ACC112 (cell line): ENCODE results near the gene APBA2.
A peak's percentile ranks its signal among the peaks of the same experiment; 100 is the strongest.

Source experiments
- H2AFZ ChIP-seq: fragments of 200-600 bp; sonication (generic); one replicate; pipeline ENCODE4 v1.6.0; 2017; ENCODE audit warnings: antibody characterized with exemption, low read length; ENCODE audit not compliant: unreplicated experiment
- H3K27ac ChIP-seq: fragments of 200-600 bp; sonication (generic); 2 replicates; pipeline ENCODE4 v1.5.1; 2014; ENCODE audit warnings: low read depth, mild to moderate bottlenecking, antibody characterized with exemption, low read length, moderate library complexity
- H3K27me3 ChIP-seq: fragments of 200-600 bp; sonication (generic); 2 replicates; pipeline ENCODE4 v1.6.1; 2014; ENCODE audit warnings: mild to moderate bottlenecking, antibody characterized with exemption, low read length, moderate library complexity, mixed read lengths; ENCODE audit not compliant: insufficient read depth
- H3K36me3 ChIP-seq: fragments of 200-600 bp; sonication (generic); 2 replicates; pipeline ENCODE4 v1.6.1; 2016; ENCODE audit warnings: mild to moderate bottlenecking, antibody characterized with exemption, low read length, moderate library complexity, mixed read lengths; ENCODE audit not compliant: insufficient read depth
- H3K4me1 ChIP-seq: fragments of 200-600 bp; sonication (generic); one replicate; pipeline ENCODE4 v1.6.1; 2016; ENCODE audit warnings: low read length, mixed read lengths; ENCODE audit not compliant: insufficient read depth, unreplicated experiment, control insufficient read depth
- H3K4me3 ChIP-seq: fragments of 200-600 bp; sonication (generic); 2 replicates; pipeline ENCODE4 v1.5.1; 2014; ENCODE audit warnings: mild to moderate bottlenecking, low read depth, low read length
- H3K79me2 ChIP-seq: fragments of 200-600 bp; sonication (generic); one replicate; pipeline ENCODE4 v1.6.0; 2016; ENCODE audit warnings: low read length; ENCODE audit not compliant: control insufficient read depth, unreplicated experiment, insufficient read depth

Gene APBA2

GRCh38 chr15:28961391-28961790 lies 75.6 kb downstream of the APBA2 start:
- H3K4me1 ChIP-seq, result peaks cover 3% of the 10 kb centered on the region
- no peak overlapping the region for H2AFZ ChIP-seq
- H3K4me3 ChIP-seq, result no peak overlapping the region
- no peaks in the 10 kb centered on the region for H3K79me2 ChIP-seq
- H3K36me3 ChIP-seq, result no peaks in the 10 kb centered on the region
- H3K27me3 ChIP-seq, result no peaks in the 10 kb centered on the region
- H3K27ac ChIP-seq, result no peak overlapping the region

DNA sequence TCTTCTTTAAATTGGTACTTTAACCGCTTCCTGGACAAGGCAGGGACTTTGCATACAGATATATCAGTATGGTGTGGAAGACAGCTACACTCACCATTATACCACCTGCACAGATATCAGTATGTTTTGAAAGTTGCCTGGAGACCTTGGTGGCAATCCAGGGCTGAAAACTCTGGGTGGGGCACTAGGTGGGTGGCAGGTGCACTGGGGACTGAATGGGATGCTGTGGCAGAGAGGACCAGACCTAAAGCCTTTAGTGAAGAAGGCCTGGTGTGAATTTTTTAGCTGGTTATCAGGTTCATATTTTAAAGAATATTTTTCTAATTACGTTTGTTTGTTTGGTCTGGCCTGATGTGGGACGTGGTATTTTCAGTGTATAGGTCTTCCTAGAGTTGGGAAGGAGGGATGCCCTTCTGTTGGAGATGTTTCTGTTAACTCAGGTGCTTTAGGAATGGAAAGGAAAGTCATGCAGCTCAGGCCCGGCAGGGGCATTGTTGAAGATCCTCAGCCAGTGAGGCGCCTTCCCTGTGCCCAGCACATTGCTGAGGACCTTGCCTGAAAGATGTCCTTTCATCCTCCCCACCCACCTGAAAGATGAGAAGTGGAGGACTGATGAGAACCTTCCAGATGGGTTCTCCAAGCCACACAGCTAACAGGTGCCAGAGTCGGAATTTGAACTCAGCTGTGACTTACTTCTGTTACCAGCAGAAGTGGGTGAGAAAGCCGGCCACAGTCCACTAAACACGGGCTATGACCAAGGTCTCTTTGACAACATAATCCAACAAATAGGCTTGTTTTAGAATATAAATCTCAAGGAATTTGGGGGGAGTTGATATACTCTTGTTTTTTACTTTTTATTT lies 77.3 kb downstream of the APBA2 start:
- Histone ChIP-seq H3K79me2 (no peaks in the 10 kb centered on the region), H3K27me3 (no peaks in the 10 kb centered on the region), H2AFZ (no peak overlapping the region), H3K4me3 (no peak overlapping the region), H3K4me1 (peaks cover 3% of the 10 kb centered on the region), H3K36me3 (no peaks in the 10 kb centered on the region), H3K27ac (no peak overlapping the region)

- Histone ChIP-seq H2AFZ (no peak overlapping the region), H3K4me1 (peaks cover 3% of the 10 kb centered on the region), H3K4me3 (no peak overlapping the region)
Observed at GRCh38 chr15:28963711-28964081, 77.9 kb downstream of the APBA2 start.

GRCh38 chr15:28964098-28964497 lies 78.3 kb downstream of the APBA2 start:
- Histone ChIP-seq H3K36me3 (no peaks in the 10 kb centered on the region), H3K79me2 (no peaks in the 10 kb centered on the region), H3K27ac (no peak overlapping the region), H3K4me3 (no peak overlapping the region), H3K4me1 (peaks cover 3% of the 10 kb centered on the region), H3K27me3 (no peaks in the 10 kb centered on the region), H2AFZ (no peak overlapping the region)

More at GRCh38 chr15:28963711-28964081, 77.9 kb downstream of the APBA2 start:
- no peaks in the 10 kb centered on the region for H3K79me2 ChIP-seq
- no peak overlapping the region for H3K27ac ChIP-seq
- H3K27me3 ChIP-seq, result no peaks in the 10 kb centered on the region
- H3K36me3 ChIP-seq, result no peaks in the 10 kb centered on the region

GRCh38 chr15:28967066-28967465 lies 81.3 kb downstream of the APBA2 start:
- H3K4me1 ChIP-seq, result peaks cover 3% of the 10 kb centered on the region
- no peaks in the 10 kb centered on the region for H3K27me3 ChIP-seq
- H3K36me3 ChIP-seq, result no peaks in the 10 kb centered on the region
- H3K79me2 ChIP-seq, result no peaks in the 10 kb centered on the region
- H2AFZ ChIP-seq, result no peak overlapping the region
- H3K4me3 ChIP-seq, result no peak overlapping the region
- H3K27ac ChIP-seq, result no peak overlapping the region

DNA sequence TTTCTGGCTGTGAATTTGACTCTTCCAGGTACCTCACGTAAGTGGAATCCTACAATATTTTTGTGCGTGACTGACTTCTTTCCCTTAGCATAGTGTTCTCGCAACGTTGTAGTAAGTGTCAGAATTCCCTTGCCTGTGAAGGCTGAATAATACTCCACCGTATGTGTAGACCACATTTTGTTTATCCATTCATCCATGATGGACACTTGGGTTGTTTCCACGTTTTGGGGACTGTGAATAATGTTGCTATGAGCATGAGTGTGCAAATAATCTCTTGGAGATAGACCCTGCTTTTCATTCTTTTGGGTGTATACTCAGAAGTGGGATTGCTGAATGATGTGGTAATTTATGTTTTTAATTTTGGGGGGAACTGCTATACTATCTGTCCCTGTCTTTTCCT lies 82.2 kb downstream of the APBA2 start:
- peaks cover 3% of the 10 kb centered on the region for H3K4me1 ChIP-seq
- H3K4me3 ChIP-seq, result no peak overlapping the region
- H3K36me3 ChIP-seq, result no peaks in the 10 kb centered on the region
- H3K79me2 ChIP-seq, result no peaks in the 10 kb centered on the region
- H3K27ac ChIP-seq, result no peak overlapping the region
- H2AFZ ChIP-seq, result no peak overlapping the region
- no peaks in the 10 kb centered on the region for H3K27me3 ChIP-seq

GRCh38 chr15:28969511-28970085 lies 83.8 kb downstream of the APBA2 start:
- Histone ChIP-seq H3K36me3 (no peaks in the 10 kb centered on the region), H3K4me3 (no peak overlapping the region), H3K27me3 (no peaks in the 10 kb centered on the region), H3K27ac (no peak overlapping the region), H2AFZ (no peak overlapping the region), H3K4me1 (peaks cover 3% of the 10 kb centered on the region), H3K79me2 (no peaks in the 10 kb centered on the region)

DNA sequence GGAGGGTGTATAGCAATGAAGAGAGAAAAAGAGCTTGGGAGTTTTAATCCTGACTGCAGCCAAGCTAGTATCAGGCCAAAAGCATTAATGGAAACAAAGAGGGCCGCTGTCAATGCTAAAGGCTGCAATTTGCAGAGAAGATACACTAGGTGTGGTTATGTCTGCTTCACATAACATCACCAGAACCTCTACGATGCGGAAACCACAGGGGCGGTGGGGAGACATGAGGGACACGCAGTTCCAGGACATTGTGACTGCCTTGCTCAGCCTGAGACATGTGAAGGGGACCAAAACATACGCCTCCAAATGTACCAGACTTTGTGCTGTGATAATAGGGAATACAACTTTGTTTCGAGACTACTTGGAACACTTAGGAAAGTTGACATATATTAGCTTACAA lies 88.4 kb downstream of the APBA2 start:
- no peaks in the 10 kb centered on the region for H3K36me3 ChIP-seq
- peaks cover 21% of the 10 kb centered on the region for H3K4me1 ChIP-seq
- no peaks in the 10 kb centered on the region for H3K27me3 ChIP-seq
- H2AFZ ChIP-seq, result no peak overlapping the region
- no peak overlapping the region for H3K4me3 ChIP-seq
- no peaks in the 10 kb centered on the region for H3K79me2 ChIP-seq
- no peak overlapping the region for H3K27ac ChIP-seq

DNA sequence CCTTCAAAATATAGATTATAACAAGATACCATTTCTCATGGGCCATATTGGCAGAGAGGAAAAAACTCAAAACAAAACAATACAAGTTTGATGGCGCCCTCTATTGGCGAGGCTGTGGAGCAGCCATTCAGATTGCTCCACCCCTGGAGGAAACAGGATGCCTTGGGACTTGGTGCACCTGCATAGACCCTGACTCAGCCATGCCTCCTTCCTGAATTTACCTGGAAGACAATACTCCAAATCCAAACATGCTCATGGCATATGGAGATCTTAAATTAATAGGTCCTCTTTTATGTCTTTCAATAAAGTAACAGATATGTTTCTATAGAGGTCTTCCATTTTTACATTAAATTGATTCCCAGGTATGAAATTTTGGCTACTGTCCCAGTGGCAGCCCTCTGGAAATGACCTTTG lies 90.0 kb downstream of the APBA2 start:
- no peaks in the 10 kb centered on the region for H3K79me2 ChIP-seq
- H3K4me3 ChIP-seq, result no peak overlapping the region
- H3K4me1 ChIP-seq, result peaks cover 17% of the 10 kb centered on the region
- peak overlapping the region; percentile 33 for H2AFZ ChIP-seq
- H3K27ac ChIP-seq, result no peak overlapping the region
- no peaks in the 10 kb centered on the region for H3K27me3 ChIP-seq
- H3K36me3 ChIP-seq, result no peaks in the 10 kb centered on the region

DNA sequence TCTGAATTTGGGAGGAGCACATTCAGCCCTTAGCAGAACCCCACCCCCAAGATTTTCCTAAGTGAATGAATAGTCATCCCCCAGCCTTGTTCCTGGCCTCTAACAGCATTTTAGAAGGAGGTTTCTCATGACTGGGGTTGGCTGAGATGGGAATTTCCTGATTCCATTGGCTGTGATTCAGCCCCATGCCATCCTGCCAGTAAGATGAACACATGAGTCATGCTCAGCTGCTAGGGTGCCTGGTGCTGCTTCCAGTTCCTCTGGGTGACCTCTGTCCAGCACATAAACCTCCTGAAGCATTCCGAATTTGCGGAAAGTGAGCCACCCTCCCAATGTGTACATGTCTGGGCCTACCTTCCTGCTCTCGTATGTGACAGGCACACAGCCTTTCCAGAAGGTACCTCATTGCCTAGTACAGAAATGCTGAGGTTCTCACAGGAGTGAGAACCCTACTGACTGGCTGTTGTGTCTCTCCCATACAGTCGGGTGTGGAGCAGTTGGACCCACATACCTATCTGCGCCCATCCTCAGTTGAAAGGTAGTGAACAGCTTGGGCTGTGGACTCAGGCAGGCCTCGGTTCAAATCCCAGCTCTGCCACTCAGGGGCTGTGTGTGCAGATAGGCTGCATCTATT lies 91.7 kb downstream of the APBA2 start:
- Histone ChIP-seq H3K4me1 (peaks cover 17% of the 10 kb centered on the region), H3K36me3 (no peaks in the 10 kb centered on the region), H3K27ac (peak overlapping the region; percentile 80), H3K4me3 (no peak overlapping the region), H3K79me2 (no peaks in the 10 kb centered on the region), H3K27me3 (no peaks in the 10 kb centered on the region), H2AFZ (no peak overlapping the region)

- no peak overlapping the region for H3K4me3 ChIP-seq
- no peaks in the 10 kb centered on the region for H3K79me2 ChIP-seq
Observed at GRCh38 chr15:28978011-28978378, 92.2 kb downstream of the APBA2 start.

More at GRCh38 chr15:28978011-28978378, 92.2 kb downstream of the APBA2 start:
- H3K27ac ChIP-seq, result no peak overlapping the region
- no peaks in the 10 kb centered on the region for H3K27me3 ChIP-seq
- no peaks in the 10 kb centered on the region for H3K36me3 ChIP-seq
- H3K4me1 ChIP-seq, result peaks cover 17% of the 10 kb centered on the region
- H2AFZ ChIP-seq, result no peak overlapping the region
